H9 (cell line): ENCODE data around the gene GABRB2. TPM values are rescaled to one million over a fixed set of nuclear protein-coding genes. Genes with fewer than 3 reads are reported as not detected.

Experiments
- DNase-seq: peaks from one replicate; pipeline ENCODE4 v3.0.0-alpha.2; 2017
- H2AFZ ChIP-seq: one replicate; pipeline ENCODE4 v1.6.1; 2013; ENCODE audit warnings: mild to moderate bottlenecking, low read length, control low read depth, moderate library complexity
- H2AK5ac ChIP-seq: 2 replicates; pipeline ENCODE4 v1.6.1; 2013; ENCODE audit warnings: low read length, control low read depth, mixed read lengths; ENCODE audit not compliant: insufficient read length
- H2BK120ac ChIP-seq: one replicate; pipeline ENCODE4 v1.6.1; 2013; ENCODE audit warnings: low read depth, mild to moderate bottlenecking, low read length, control low read depth, inconsistent platforms; ENCODE audit not compliant: poor library complexity, severe bottlenecking
- H2BK12ac ChIP-seq: 2 replicates; pipeline ENCODE4 v1.6.1; 2013; ENCODE audit warnings: low read length, control low read depth, mixed read lengths, low read depth; ENCODE audit not compliant: insufficient read length
- H2BK15ac ChIP-seq: 2 replicates; pipeline ENCODE4 v1.6.1; 2013; ENCODE audit warnings: low read depth, low read length, control low read depth
- H2BK20ac ChIP-seq: one replicate; pipeline ENCODE4 v1.6.1; 2013; ENCODE audit warnings: low read depth, mild to moderate bottlenecking, low read length, control low read depth, inconsistent platforms; ENCODE audit not compliant: poor library complexity, severe bottlenecking
- H2BK5ac ChIP-seq: 2 replicates; pipeline ENCODE4 v1.6.1; 2013; ENCODE audit warnings: low read length, control low read depth, mixed read lengths; ENCODE audit not compliant: insufficient read length
- H3K14ac ChIP-seq: 2 replicates; pipeline ENCODE4 v1.6.1; 2013; ENCODE audit warnings: low read length, control low read depth; ENCODE audit not compliant: insufficient read depth
- H3K18ac ChIP-seq: 2 replicates; pipeline ENCODE4 v1.6.1; 2013; ENCODE audit warnings: low read depth, mild to moderate bottlenecking, mixed read lengths, low read length, control low read depth; ENCODE audit not compliant: insufficient read length
- H3K23ac ChIP-seq: 2 replicates; pipeline ENCODE4 v1.6.1; 2013; ENCODE audit warnings: low read length, control low read depth, mixed read lengths, low read depth; ENCODE audit not compliant: insufficient read length
- H3K23me2 ChIP-seq: 2 replicates; pipeline ENCODE4 v1.6.1; 2013; ENCODE audit warnings: low read depth, mild to moderate bottlenecking, mixed read lengths, low read length, control low read depth; ENCODE audit not compliant: insufficient read length, poor library complexity, severe bottlenecking
- H3K27ac ChIP-seq: 2 replicates; pipeline ENCODE4 v1.5.1; 2013; ENCODE audit warnings: low read length, control low read depth, mixed read lengths, low read depth; ENCODE audit not compliant: insufficient read length
- H3K27me3 ChIP-seq: 2 replicates; pipeline ENCODE4 v1.6.1; 2013; ENCODE audit warnings: low read length, control low read depth, inconsistent platforms; ENCODE audit not compliant: insufficient read depth
- H3K4ac ChIP-seq: 2 replicates; pipeline ENCODE4 v1.6.1; 2013; ENCODE audit warnings: low read depth, mild to moderate bottlenecking, control low read depth, inconsistent platforms, low read length, moderate library complexity
- H3K4me1 ChIP-seq: 2 replicates; pipeline ENCODE4 v1.6.1; 2013; ENCODE audit warnings: low read length, control low read depth, inconsistent platforms; ENCODE audit not compliant: insufficient read depth
- H3K4me2 ChIP-seq: 2 replicates; pipeline ENCODE4 v1.6.1; 2013; ENCODE audit warnings: low read length, control low read depth, mixed read lengths; ENCODE audit not compliant: insufficient read length, insufficient read depth
- H3K56ac ChIP-seq: 2 replicates; pipeline ENCODE4 v1.6.1; 2013; ENCODE audit warnings: low read depth, mild to moderate bottlenecking, mixed read lengths, low read length, control low read depth; ENCODE audit not compliant: insufficient read length
- H3K79me1 ChIP-seq: 2 replicates; pipeline ENCODE4 v1.6.1; 2013; ENCODE audit warnings: low read depth, mild to moderate bottlenecking, moderate library complexity, low read length, control low read depth, inconsistent platforms; ENCODE audit not compliant: insufficient read depth, poor library complexity, severe bottlenecking
- H3K79me2 ChIP-seq: 2 replicates; pipeline ENCODE4 v1.6.1; 2013; ENCODE audit warnings: low read length, control low read depth, inconsistent platforms; ENCODE audit not compliant: insufficient read depth
- H3K9ac ChIP-seq: 2 replicates; pipeline ENCODE4 v1.6.1; 2013; ENCODE audit warnings: low read length, control low read depth, mixed read lengths; ENCODE audit not compliant: insufficient read length; ENCODE audit errors: extremely low read depth
- H3K9me3 ChIP-seq: one replicate; pipeline ENCODE4 v1.6.1; 2013; ENCODE audit warnings: low read depth, low read length, inconsistent platforms; ENCODE audit not compliant: control insufficient read depth
- H3T11ph ChIP-seq: one replicate; pipeline ENCODE4 v1.6.1; 2013; ENCODE audit warnings: mild to moderate bottlenecking, low read length, control low read depth, inconsistent platforms
- H4K20me1 ChIP-seq: one replicate; pipeline ENCODE4 v1.6.1; 2013; ENCODE audit not compliant: control insufficient read depth, insufficient read length, insufficient read depth
- H4K5ac ChIP-seq: 2 replicates; pipeline ENCODE4 v1.6.1; 2013; ENCODE audit warnings: low read depth, mild to moderate bottlenecking, mixed read lengths, low read length, control low read depth; ENCODE audit not compliant: insufficient read length
- H4K8ac ChIP-seq: replicated peaks from 2 replicates; pipeline ENCODE4 v1.6.1; 2013; ENCODE audit warnings: low read length, control low read depth, mixed read lengths, low read depth; ENCODE audit not compliant: insufficient read length
- H4K91ac ChIP-seq: 2 replicates; pipeline ENCODE4 v1.6.1; 2013; ENCODE audit warnings: low read depth, mild to moderate bottlenecking, moderate library complexity, mixed read lengths, low read length, control low read depth; ENCODE audit not compliant: insufficient read length
- H3K27ac Mint-ChIP-seq, 3 experiments: 2 replicates in 2 of 3; 3 replicates in 1 of 3; pipeline ENCODE4 v1.8.0; 2020 to 2021; ENCODE audit warnings: mixed read lengths in 3 of 3, mild to moderate bottlenecking in 1 of 3, moderate library complexity in 1 of 3
- H3K27me3 Mint-ChIP-seq: 2 replicates; pipeline ENCODE4 v1.8.0; 2021; ENCODE audit warnings: low read depth, mild to moderate bottlenecking, moderate library complexity, mixed read lengths
- H3K36me3 Mint-ChIP-seq, 3 experiments: 2 replicates in 2 of 3; 3 replicates in 1 of 3; pipeline ENCODE4 v1.8.0; 2020 to 2021; ENCODE audit warnings: low read depth in 3 of 3, mixed read lengths in 3 of 3; ENCODE audit not compliant: insufficient read depth in 1 of 3
- H3K4me1 Mint-ChIP-seq, 2 experiments: 2 replicates each; pipeline ENCODE4 v1.8.0; 2020; ENCODE audit warnings: mixed read lengths in 2 of 2
- H3K4me3 Mint-ChIP-seq, 2 experiments: 2 replicates in 1 of 2; 3 replicates in 1 of 2; pipeline ENCODE4 v1.8.0; 2020 to 2021; ENCODE audit warnings: mild to moderate bottlenecking in 2 of 2, mixed read lengths in 2 of 2, moderate library complexity in 1 of 2
- H3K9me3 Mint-ChIP-seq, 2 experiments: 2 replicates in 1 of 2; 3 replicates in 1 of 2; pipeline ENCODE4 v1.8.0; 2020; ENCODE audit warnings: mild to moderate bottlenecking in 2 of 2, mixed read lengths in 2 of 2, moderate library complexity in 1 of 2
- CTCF ChIP-seq: fragments of 200-600 bp; sonication (generic); conservative IDR thresholded peaks from 3 replicates; pipeline ENCODE4 v1.8.0; 2021; ENCODE audit warnings: antibody characterized with exemption, mild to moderate bottlenecking
- WGBS: extraction: QIAGEN DNeasy Blood & Tissue Kit; methylation state at CpG from one replicate; pipeline ENCODE4 v1.1.7; 2013; ENCODE audit warnings: missing lambda C conversion rate, low lambda C conversion rate, mixed read lengths; ENCODE audit not compliant: insufficient read length; ENCODE audit errors: extremely low coverage; 5-methylcytosine and 5-hydroxymethylcytosine counted together
- total RNA-seq: library from RNA; stranded (reverse); gene quantifications from 2 replicates; pipeline ENCODE4 v1.2.1, GENCODE V29; 2021

GABRB2 gene
- total RNA-seq, 1 experiment from 2014 or later, result 0.20 TPM

GRCh38 chr5:161580621-161581020 lies 34.1 kb upstream of the GABRB2 start:
- Histone ChIP-seq H3K18ac (no peak overlapping the region), H2BK12ac (no peak overlapping the region), H3K23me2 (no peaks in the 10 kb centered on the region), H3K9ac (no peak overlapping the region), H3K79me1 (no peaks in the 10 kb centered on the region), H3K9me3 (no peaks in the 10 kb centered on the region), H4K20me1 (no peaks in the 10 kb centered on the region), H3K79me2 (no peaks in the 10 kb centered on the region), H3K14ac (no peak overlapping the region), H2BK20ac (no peak overlapping the region), H2AFZ (no peak overlapping the region), H2BK120ac (no peak overlapping the region), H3K27me3 (no peaks in the 10 kb centered on the region), H3K27ac (no peak overlapping the region), H2BK15ac (no peak overlapping the region), H3K4me1 (no peaks in the 10 kb centered on the region), H3T11ph (no peak overlapping the region), H3K4me2 (no peak overlapping the region), H3K4ac (no peak overlapping the region), H4K8ac (no peak overlapping the region), H2BK5ac (no peak overlapping the region), H3K23ac (no peak overlapping the region), H2AK5ac (no peak overlapping the region), H3K56ac (no peak overlapping the region), H4K91ac (no peak overlapping the region), H4K5ac (no peak overlapping the region)
- Mint-ChIP-seq H3K36me3 (no peaks in the 10 kb centered on the region), H3K27ac (no peak overlapping the region), H3K4me1 (no peaks in the 10 kb centered on the region), H3K9me3 (no peaks in the 10 kb centered on the region), H3K4me3 (no peak overlapping the region), H3K27me3 (no peaks in the 10 kb centered on the region; the same call in 1 of the 2 replicates)
- DNase-seq, result no peak
- WGBS, result no CpG with 5 or more reads among the region's 5 CpGs
- TF ChIP-seq CTCF, result no peak
